PC-3 (cell line): ENCODE results near the gene MROH2A. TPM values are rescaled to one million over a fixed set of nuclear protein-coding genes. Genes with fewer than 3 reads are reported as not detected.

Experiments used
- ATAC-seq: fragments of 200-7000 bp; cut with Tn5 transposase; 2 replicates; pipeline ENCODE4 v1.9.1; 2020; ENCODE audit warnings: mild to moderate bottlenecking, moderate library complexity
- BruUV-seq: library from RNA; stranded (reverse); fragments of 400-500 nt; replicated peaks from 2 replicates; lab custom pipeline; 2021; lab: Mats Ljungman, UMichigan
- CTCF ChIA-PET: fragments of 300-600 bp; sonication (Branson Sonifier 250); formaldehyde crosslinking; loops from one replicate; lab custom pipeline; 2022; ENCODE audit warnings: antibody characterized with exemption; lab: Charles Lee
- POLR2A ChIA-PET: fragments of 300-600 bp; sonication (Branson Sonifier 250); formaldehyde crosslinking; loops from one replicate; lab custom pipeline; 2022; ENCODE audit warnings: antibody characterized with exemption; ENCODE audit not compliant: unreplicated experiment; lab: Charles Lee
- DNase-seq: peaks from one replicate; pipeline ENCODE4 v3.0.0-alpha.2; 2015
- H2AFZ ChIP-seq: fragments of 300-600 bp; sonication (generic); 2 replicates; pipeline ENCODE4 v1.6.0; 2016; ENCODE audit warnings: antibody characterized with exemption, low read length
- H3F3A ChIP-seq: fragments of 300-600 bp; sonication (generic); one replicate; pipeline ENCODE4 v1.6.0; 2017; ENCODE audit warnings: antibody characterized with exemption, low read length, control low read depth, mild to moderate bottlenecking; ENCODE audit not compliant: unreplicated experiment
- H3K27ac ChIP-seq: fragments of 300-600 bp; sonication (generic); 2 replicates; pipeline ENCODE4 v1.5.1; 2016; ENCODE audit warnings: mild to moderate bottlenecking, low read length
- H3K27me3 ChIP-seq: fragments of 300-600 bp; sonication (generic); 2 replicates; pipeline ENCODE4 v1.6.1; 2016; ENCODE audit warnings: low read length, mixed read lengths
- H3K36me3 ChIP-seq: fragments of 300-600 bp; sonication (generic); 2 replicates; pipeline ENCODE4 v1.6.1; 2016; ENCODE audit warnings: low read depth, mixed run types, low read length, mixed read lengths
- H3K4me1 ChIP-seq: fragments of 300-600 bp; sonication (generic); 2 replicates; pipeline ENCODE4 v1.5.1; 2016; ENCODE audit warnings: low read length; ENCODE audit not compliant: insufficient read depth
- H3K4me2 ChIP-seq: fragments of 300-600 bp; sonication (generic); 2 replicates; pipeline ENCODE4 v1.6.0; 2016; ENCODE audit warnings: low read length
- H3K4me3 ChIP-seq: fragments of 300-600 bp; sonication (generic); 2 replicates; pipeline ENCODE4 v1.5.1; 2016; ENCODE audit warnings: mild to moderate bottlenecking, low read length, mixed read lengths
- H3K79me2 ChIP-seq: fragments of 300-600 bp; sonication (generic); 2 replicates; pipeline ENCODE4 v1.6.1; 2017; ENCODE audit warnings: low read length, mixed read lengths
- H3K9ac ChIP-seq: fragments of 300-600 bp; sonication (generic); 2 replicates; pipeline ENCODE4 v1.6.0; 2016; ENCODE audit warnings: mild to moderate bottlenecking, low read length
- H3K9me2 ChIP-seq: fragments of 300-600 bp; sonication (generic); replicated peaks from 2 replicates; pipeline ENCODE4 v1.6.1; 2016; ENCODE audit warnings: mixed run types, low read length, mixed read lengths
- H3K9me3 ChIP-seq: fragments of 300-600 bp; sonication (generic); 2 replicates; pipeline ENCODE4 v1.6.1; 2016; ENCODE audit warnings: low read length, mixed read lengths
- H4K20me1 ChIP-seq: fragments of 300-600 bp; sonication (generic); 2 replicates; pipeline ENCODE4 v1.6.1; 2016; ENCODE audit warnings: low read length, mixed read lengths
- CTCF ChIP-seq: fragments of 300-600 bp; sonication (generic); conservative IDR thresholded peaks from 2 replicates; pipeline ENCODE4 v1.5.1; 2017; ENCODE audit warnings: antibody characterized with exemption, low read depth, mild to moderate bottlenecking, low read length
- EZH2 ChIP-seq: fragments of 300-600 bp; sonication (generic); IDR thresholded peaks from one replicate; pipeline ENCODE4 v1.6.1; 2017; ENCODE audit warnings: antibody characterized with exemption, mild to moderate bottlenecking, low read length; ENCODE audit not compliant: unreplicated experiment
- EZH2phosphoT487 ChIP-seq: fragments of 300-600 bp; sonication (generic); IDR thresholded peaks from 2 replicates; pipeline ENCODE4 v1.6.1; 2018; ENCODE audit warnings: mild to moderate bottlenecking, antibody characterized with exemption, low read length, borderline replicate concordance
- intact Hi-C: fragments of 100-400 bp; cut with micrococcal nuclease; formaldehyde crosslinking; loops from 2 replicates; pipeline ENCODE4 v1.9.0; 2023
- total RNA-seq: library from RNA; depleted of rRNA; stranded (reverse); fragments of >200 nt; gene quantifications from 2 replicates; pipeline ENCODE4 v1.2.3, GENCODE V29; 2014

MROH2A gene
- total RNA-seq, 1 experiment from 2014 or later, result not detected

GRCh38 chr2:233831011-233831721 is 53.0 kb downstream of the MROH2A start:
- no peaks in the 10 kb centered on the region for H3K9me3 ChIP-seq
- no peak overlapping the region for H3K27ac ChIP-seq
- H3K79me2 ChIP-seq, result peaks cover 6% of the 10 kb centered on the region; the same call in 1 of the 2 replicates
- ChIA-PET CTCF (no interaction called here), POLR2A (no interaction called here)
- no peaks in the 10 kb centered on the region for H3K27me3 ChIP-seq
- peaks cover 16% of the 10 kb centered on the region; the same call in 1 of the 2 replicates for H3K36me3 ChIP-seq
- H3K4me3 ChIP-seq, result no peak overlapping the region
- no peak overlapping the region for H3K4me2 ChIP-seq
- no peaks in the 10 kb centered on the region for H3K4me1 ChIP-seq
- no peak for DNase-seq
- no TSS peak for BruUV-seq
- H2AFZ ChIP-seq, result no peak overlapping the region
- H3K9ac ChIP-seq, result no peak overlapping the region
- intact Hi-C loops, result loop anchor here (5.0 kb wide), 1 partner anchor 119 kb away; the partner anchor contains the start of gene UGT1A5
- peaks cover under 1% of the 10 kb centered on the region; the same call in 1 of the 2 replicates for H4K20me1 ChIP-seq
- H3K9me2 ChIP-seq, result no peaks in the 10 kb centered on the region
- no peak for ATAC-seq
- TF ChIP-seq CTCF (no peak), EZH2 (no peak), EZH2phosphoT487 (no peak)
- no peaks in the 10 kb centered on the region for H3F3A ChIP-seq

- Histone ChIP-seq H3K9me2 (no peaks in the 10 kb centered on the region), H3K27me3 (no peaks in the 10 kb centered on the region), H4K20me1 (peaks cover 7% of the 10 kb centered on the region), H3K4me1 (no peaks in the 10 kb centered on the region), H3F3A (no peaks in the 10 kb centered on the region), H3K36me3 (peaks cover 23% of the 10 kb centered on the region; the same call in 1 of the 2 replicates), H3K4me2 (no peak overlapping the region), H3K79me2 (peaks cover 13% of the 10 kb centered on the region), H3K4me3 (no peak overlapping the region), H3K27ac (no peak overlapping the region), H3K9ac (no peak overlapping the region), H2AFZ (no peak overlapping the region), H3K9me3 (no peaks in the 10 kb centered on the region)
- BruUV-seq, result no TSS peak
- ChIA-PET POLR2A (no interaction called here), CTCF (interaction anchor here (0.6 to 1.2 kb wide), 4 partner anchors 350 to 585 kb away, joined by 3 to 15 read pairs (median 10); no protein-coding TSS in a partner anchor)
- DNase-seq, result no peak
- no peak for ATAC-seq
- intact Hi-C loops, result loop anchor here (2.0 to 5.0 kb wide), 2 partner anchors 120 to 351 kb away; partner anchors contain the start of gene UGT1A5
- TF ChIP-seq CTCF, result no peak
- no peak for TF ChIP-seq EZH2phosphoT487
- no peak for TF ChIP-seq EZH2
Measured at GRCh38 chr2:233831861-233832260, 53.7 kb downstream of the MROH2A start.

- Histone ChIP-seq H3K4me1 (no peaks in the 10 kb centered on the region), H3K36me3 (peaks cover 27% of the 10 kb centered on the region), H4K20me1 (peaks cover 9% of the 10 kb centered on the region), H3K9me2 (no peaks in the 10 kb centered on the region), H3K4me3 (no peak overlapping the region), H3K27ac (no peak overlapping the region), H3K9ac (no peak overlapping the region), H3K9me3 (no peaks in the 10 kb centered on the region), H3K79me2 (peaks cover 19% of the 10 kb centered on the region), H3K4me2 (no peak overlapping the region), H2AFZ (no peak overlapping the region), H3K27me3 (no peaks in the 10 kb centered on the region), H3F3A (no peaks in the 10 kb centered on the region)
- no peak for DNase-seq
- no TSS peak for BruUV-seq
- no peak; the same call in 1 of the 2 replicates for ATAC-seq
- intact Hi-C loops, result loop anchor here (2.0 to 5.0 kb wide), 2 partner anchors 120 to 352 kb away; partner anchors contain the start of gene UGT1A5
- ChIA-PET CTCF (interaction anchor here (0.6 to 1.2 kb wide), 7 partner anchors 96 to 585 kb away, joined by 3 to 15 read pairs (median 4); no protein-coding TSS in a partner anchor), POLR2A (interaction anchor here (0.6 to 0.8 kb wide), 2 partner anchors 346 to 383 kb away, joined by 3 to 4 read pairs; no protein-coding TSS in a partner anchor)
- no peak for TF ChIP-seq EZH2
- TF ChIP-seq CTCF, result no peak
- TF ChIP-seq EZH2phosphoT487, result no peak
Measured at GRCh38 chr2:233832414-233832813, 54.3 kb downstream of the MROH2A start.
